Kidney (tissue), 14 donors: ENCODE results near the gene ACTG1. TPM values are rescaled to one million over a fixed set of nuclear protein-coding genes. Genes with fewer than 3 reads are reported as not detected.

Experiments
- DNase-seq, 5 donors: peaks; one replicate each; pipeline ENCODE4 v3.0.0-alpha.2; 2013 to 2020
- FAIRE-seq: peaks from 2 replicates; lab custom pipeline; 2012; peaks lifted over from hg19 to GRCh38; lab: Jason Lieb, UNC
- H3K27ac ChIP-seq, 2 donors: one replicate each; pipeline ENCODE4 v1.7.0; 2013; ENCODE audit warnings: low read depth in 2 of 2, low read length in 2 of 2, inconsistent platforms in 1 of 2
- H3K27me3 ChIP-seq: one replicate; pipeline ENCODE4 v1.7.1; 2013; ENCODE audit warnings: low read length, inconsistent platforms; ENCODE audit not compliant: control insufficient read depth, insufficient read depth
- H3K36me3 ChIP-seq, 3 donors: one replicate each; pipeline versions ENCODE4 v1.7.0 to v1.7.1; 2013; ENCODE audit warnings: low read length in 3 of 3, control low read depth in 1 of 3, inconsistent platforms in 1 of 3; ENCODE audit not compliant: insufficient read depth in 3 of 3, control insufficient read depth in 2 of 3
- H3K4me1 ChIP-seq, 3 donors: one replicate each; pipeline versions ENCODE4 v1.7.0 to v1.7.1; 2013; ENCODE audit warnings: low read length in 3 of 3, inconsistent platforms in 1 of 3, low read depth in 1 of 3; ENCODE audit not compliant: control insufficient read depth in 2 of 3, insufficient read depth in 2 of 3
- H3K4me3 ChIP-seq, 3 donors: one replicate each; pipeline versions ENCODE4 v1.7.0 to v1.8.1; 2013; ENCODE audit warnings: low read length in 3 of 3, control low read depth in 1 of 3, inconsistent platforms in 1 of 3
- H3K9ac ChIP-seq, 3 donors: one replicate each; pipeline versions ENCODE4 v1.7.0 to v1.7.1; 2013; ENCODE audit warnings: low read length in 3 of 3, control low read depth in 1 of 3, inconsistent platforms in 1 of 3
- H3K9me3 ChIP-seq, 3 donors: one replicate each; pipeline versions ENCODE4 v1.7.0 to v1.7.1; 2013; ENCODE audit warnings: low read length in 3 of 3, control low read depth in 1 of 3, inconsistent platforms in 1 of 3; ENCODE audit not compliant: control insufficient read depth in 2 of 3, insufficient read depth in 1 of 3
- CTCF ChIP-seq: IDR thresholded peaks from 3 replicates; pipeline ENCODE4 v1.5.1; 2012; ENCODE audit warnings: mild to moderate bottlenecking, moderate library complexity, borderline replicate concordance; ENCODE audit not compliant: insufficient read depth; ENCODE audit errors: extremely low read depth
- intact Hi-C: fragments of 100-400 bp; cut with DNase I; formaldehyde crosslinking; loops from one replicate; pipeline ENCODE4 v1.11.1; 2022
- polyA plus RNA-seq: library from polyadenylated mRNA; stranded (reverse); fragments of 350-450 nt; fragmentation: Illumina TruSeq; extraction: RNeasy Lipid Tissue Mini Kit (QIAGEN cat#74804); gene quantifications from one replicate; pipeline ENCODE4 v1.2.3, GENCODE V29; 2014; ENCODE audit warnings: low read depth, low replicate concordance; ENCODE audit not compliant: insufficient read depth
- total RNA-seq: library from RNA; stranded (reverse); fragmentation: NEBNext Ultra II Directional; extraction: Animal tissue kit (Norgen Biotek cat#: 25700); gene quantifications from one replicate; pipeline ENCODE4 v1.2.1, GENCODE V29; 2021
- donor health status: control.
- donor health status: control.
- donor health status: control.
- donor health status: control.
- donor health status: control.
- donor health status: DM: yes; HTN: yes; CAD: no.
- donor health status: Normal renal cell carcinoma (clear cell type).

ACTG1 gene
- total and polyA plus RNA-seq, 2 donors from 2014 or later = 1,350 to 2,632 TPM

- no peaks in the 10 kb centered on the region for H3K36me3 ChIP-seq
- H3K27ac ChIP-seq = no peak overlapping the region
- DNase-seq = peak in 1 of 5 donors; percentile 27
- intact Hi-C loops = loop anchor here (10.0 kb wide), 1 partner anchor 226 kb away; no protein-coding TSS in a partner anchor
- no peak overlapping the region for H3K4me3 ChIP-seq
- no peak overlapping the region for H3K9ac ChIP-seq
- peaks cover 0 to 18% (median 4%) of the 10 kb centered on the region in 3 donors for H3K4me1 ChIP-seq
- no peaks in the 10 kb centered on the region for H3K27me3 ChIP-seq
- no peaks in the 10 kb centered on the region for H3K9me3 ChIP-seq
- FAIRE-seq = no peak
- TF ChIP-seq CTCF = no peak
Measured at GRCh38 chr17:81480140-81481072, 32.2 kb downstream of the ACTG1 start.

- DNase-seq (peak in 1 of 5 donors; percentile 17), FAIRE-seq (no peak)
- no peak overlapping the region for H3K27ac ChIP-seq
- H3K36me3 ChIP-seq = no peaks in the 10 kb centered on the region
- intact Hi-C loops = loop anchor here (10.0 kb wide), 1 partner anchor 225 kb away; no protein-coding TSS in a partner anchor
- H3K4me3 ChIP-seq = no peak overlapping the region
- no peaks in the 10 kb centered on the region for H3K9me3 ChIP-seq
- H3K27me3 ChIP-seq = no peaks in the 10 kb centered on the region
- no peak for TF ChIP-seq CTCF
- H3K9ac ChIP-seq = no peak overlapping the region
- peaks cover 0 to 13% (median 4%) of the 10 kb centered on the region in 3 donors for H3K4me1 ChIP-seq
Measured at GRCh38 chr17:81479175-81480071, 33.2 kb downstream of the ACTG1 start.

- peaks cover 0 to 6% (median 4%) of the 10 kb centered on the region in 3 donors for H3K4me1 ChIP-seq
- no peaks in the 10 kb centered on the region for H3K27me3 ChIP-seq
- FAIRE-seq = no peak
- H3K36me3 ChIP-seq = no peaks in the 10 kb centered on the region
- no peak overlapping the region for H3K27ac ChIP-seq
- intact Hi-C loops = no loop called here
- H3K4me3 ChIP-seq = no peak overlapping the region
- no peaks in the 10 kb centered on the region for H3K9me3 ChIP-seq
- H3K9ac ChIP-seq = no peak overlapping the region
- no peak for DNase-seq
- TF ChIP-seq CTCF = no peak
Measured at GRCh38 chr17:81478119-81478518, 34.5 kb downstream of the ACTG1 start.
